ENCODE measurements around the gene RAB40C.

The RAB40C gene

GRCh38 chr16:574021-574760, 15.7 kb upstream of the RAB40C start:
- in situ Hi-C loops (cut with MboI; ENCODE audit: low sequenced_read_pairs) = no loop called here

GRCh38 chr16:575354-576196, 14.3 kb upstream of the RAB40C start:
- in situ Hi-C loops (cut with MboI; ENCODE audit: low sequenced_read_pairs) = no loop called here

GRCh38 chr16:576197-576822, 13.6 kb upstream of the RAB40C start:
- in situ Hi-C loops (cut with MboI; ENCODE audit: low sequenced_read_pairs) = no loop called here

GRCh38 chr16:576823-577201, 13.1 kb upstream of the RAB40C start:
- in situ Hi-C loops (cut with MboI; ENCODE audit: low sequenced_read_pairs) = no loop called here

GRCh38 chr16:577796-578195, 12.1 kb upstream of the RAB40C start:
- in situ Hi-C loops (cut with MboI; ENCODE audit: low sequenced_read_pairs) = no loop called here

GRCh38 chr16:578232-578869, 11.5 kb upstream of the RAB40C start:
- in situ Hi-C loops (cut with MboI; ENCODE audit: low sequenced_read_pairs) = no loop called here

- in situ Hi-C loops (cut with MboI; ENCODE audit: low sequenced_read_pairs) = no loop called here
Measured at GRCh38 chr16:578870-579405, 10.9 kb upstream of the RAB40C start.

- in situ Hi-C loops (cut with MboI; ENCODE audit: low sequenced_read_pairs) = no loop called here
Measured at GRCh38 chr16:580141-580945, 9.5 kb upstream of the RAB40C start.

- in situ Hi-C loops (cut with MboI; ENCODE audit: low sequenced_read_pairs) = no loop called here
Measured at GRCh38 chr16:580946-581498, 8.8 kb upstream of the RAB40C start.

GRCh38 chr16:582218-582613, 7.7 kb upstream of the RAB40C start:
- in situ Hi-C loops (cut with MboI; ENCODE audit: low sequenced_read_pairs) = no loop called here

GRCh38 chr16:582614-583331, 7.1 kb upstream of the RAB40C start:
- in situ Hi-C loops (cut with MboI; ENCODE audit: low sequenced_read_pairs) = no loop called here

GRCh38 chr16:583470-583814, 6.4 kb upstream of the RAB40C start:
- in situ Hi-C loops (cut with MboI; ENCODE audit: low sequenced_read_pairs) = no loop called here

GRCh38 chr16:583815-584591, 5.9 kb upstream of the RAB40C start:
- in situ Hi-C loops (cut with MboI; ENCODE audit: low sequenced_read_pairs) = no loop called here

- in situ Hi-C loops (cut with MboI; ENCODE audit: low sequenced_read_pairs) = no loop called here
Measured at GRCh38 chr16:585351-585750, 4.5 kb upstream of the RAB40C start.

GRCh38 chr16:586047-586644, 3.7 kb upstream of the RAB40C start:
- in situ Hi-C loops (cut with MboI; ENCODE audit: low sequenced_read_pairs) = no loop called here

GRCh38 chr16:586645-587590, 2.9 kb upstream of the RAB40C start:
- in situ Hi-C loops (cut with MboI; ENCODE audit: low sequenced_read_pairs) = no loop called here

- in situ Hi-C loops (cut with MboI; ENCODE audit: low sequenced_read_pairs) = no loop called here
Measured at GRCh38 chr16:588639-588888, 1.3 kb upstream of the RAB40C start.
